GM21528 (cell line): ENCODE results near the gene DTWD1.
A peak's percentile ranks its signal among the peaks of the same experiment; 100 is the strongest.
"Not testable (repeated sequence)": the region's sequence is repeated elsewhere in the genome, so short reads cannot be mapped to it uniquely, and the experiment has no call there.

Experiments used
- ATAC-seq: cut with Tn5 transposase; IDR thresholded peaks from one replicate; pipeline ENCODE4 v1.9.1; 2021; ENCODE audit warnings: mild to moderate bottlenecking, moderate library complexity; ENCODE audit not compliant: unreplicated experiment, low FRiP score

DTWD1 gene

GRCh38 chr15:49620658-49621368 lies at the start of gene DTWD1, which contains the start of gene FAM227B:
Gene DTWD1 (plus strand): TSS chr15:49621048. CDS start chr15:49625168, 4,120 bp downstream.
Gene FAM227B (minus strand): TSS chr15:49620818. CDS start chr15:49615171, 5,647 bp downstream.
- ATAC-seq = peak; percentile 99

GRCh38 chr15:49573421-49573820 lies 47.4 kb upstream of the DTWD1 start:
- ATAC-seq = no peak

GRCh38 chr15:49589030-49589429 lies 31.8 kb upstream of the DTWD1 start:
- ATAC-seq = peak; percentile 72

GRCh38 chr15:49592829-49593316 lies 28.0 kb upstream of the DTWD1 start:
- not testable (repeated sequence) for ATAC-seq

GRCh38 chr15:49604625-49605409 lies 16.0 kb upstream of the DTWD1 start:
- no peak for ATAC-seq

- ATAC-seq = no peak
These were observed 15.3 kb upstream of the DTWD1 start for GRCh38 chr15:49605588-49605987.

GRCh38 chr15:49606594-49606993 lies 14.3 kb upstream of the DTWD1 start:
- ATAC-seq = no peak

GRCh38 chr15:49610157-49610918 lies 10.5 kb upstream of the DTWD1 start:
- ATAC-seq = no peak

- ATAC-seq = not testable (repeated sequence)
These were observed 8.6 kb upstream of the DTWD1 start for GRCh38 chr15:49612240-49612639.

- ATAC-seq = no peak
These were observed 1.6 kb upstream of the DTWD1 start for GRCh38 chr15:49619226-49619625.

- no peak for ATAC-seq
These were observed 649 bp upstream of the DTWD1 start for GRCh38 chr15:49620199-49620598.

GRCh38 chr15:49621401-49621811 lies 558 bp downstream of the DTWD1 start:
- ATAC-seq = no peak

GRCh38 chr15:49621887-49622286 lies 1.0 kb downstream of the DTWD1 start:
- no peak for ATAC-seq

GRCh38 chr15:49622561-49622960 lies 1.7 kb downstream of the DTWD1 start:
- ATAC-seq = no peak

- no peak for ATAC-seq
These were observed 3.2 kb downstream of the DTWD1 start for GRCh38 chr15:49624056-49624455.

GRCh38 chr15:49625460-49626036 lies 4.7 kb downstream of the DTWD1 start:
- ATAC-seq = no peak

GRCh38 chr15:49627407-49627877 lies 6.6 kb downstream of the DTWD1 start:
- no peak for ATAC-seq

GRCh38 chr15:49628379-49628778 lies 7.5 kb downstream of the DTWD1 start:
- ATAC-seq = no peak

- ATAC-seq = no peak
These were observed 17.0 kb downstream of the DTWD1 start for GRCh38 chr15:49637857-49638256.

- ATAC-seq = no peak
These were observed 23.5 kb downstream of the DTWD1 start for GRCh38 chr15:49644364-49644794.
